Stimulated activated CD4-positive, alpha-beta T cell treated with anti-CD3 and anti-CD28 coated beads, Interleukin-12 subunit alpha, Interleukin-12 subunit beta, amount 100 ng/mL, for 4 hours (primary cell): Measurements from ENCODE around the gene ZFP91.

Source experiments
- DNase-seq: peaks from one replicate; pipeline ENCODE4 v3.0.0-alpha.2; 2020

The ZFP91 gene

DNA sequence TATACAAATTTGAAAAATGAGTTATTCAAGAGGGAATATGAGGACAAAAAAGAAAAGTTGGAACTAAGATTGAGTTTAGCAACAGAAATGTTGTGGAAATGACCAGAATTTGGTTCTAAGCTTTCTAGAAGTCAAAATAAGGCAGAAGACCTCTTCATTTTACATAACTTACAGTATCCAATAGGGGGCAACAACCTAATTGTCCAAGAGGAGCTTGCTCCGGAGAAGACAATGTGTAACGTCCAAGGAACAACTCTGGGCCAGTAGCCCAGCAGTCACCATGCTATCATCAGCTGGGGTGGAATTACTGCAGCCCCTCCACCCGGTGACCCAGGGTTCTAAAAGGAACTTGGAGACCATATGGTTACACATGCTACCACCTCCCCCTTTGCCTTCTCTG lies 57.7 kb downstream of the ZFP91 start:
- no peak for DNase-seq

DNA sequence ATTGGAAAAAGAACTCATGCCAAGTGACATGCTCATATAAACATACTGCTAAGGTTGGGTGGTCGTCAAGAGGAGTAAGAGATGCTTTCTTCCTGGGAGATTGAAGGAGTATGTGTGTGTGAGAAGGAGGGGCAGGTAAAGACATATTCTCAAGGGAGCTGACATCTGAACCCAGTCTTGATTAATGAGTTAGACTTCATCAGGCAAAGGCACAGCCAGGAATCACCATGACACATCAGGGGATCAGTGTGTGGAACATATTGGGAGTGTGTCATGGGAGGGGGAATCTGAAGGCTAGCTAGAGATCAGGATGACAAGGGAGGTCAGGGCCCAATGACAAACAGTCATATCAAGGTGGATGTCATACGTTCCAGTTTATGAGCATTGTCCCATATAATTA lies 58.5 kb downstream of the ZFP91 start:
- DNase-seq: no peak

DNA sequence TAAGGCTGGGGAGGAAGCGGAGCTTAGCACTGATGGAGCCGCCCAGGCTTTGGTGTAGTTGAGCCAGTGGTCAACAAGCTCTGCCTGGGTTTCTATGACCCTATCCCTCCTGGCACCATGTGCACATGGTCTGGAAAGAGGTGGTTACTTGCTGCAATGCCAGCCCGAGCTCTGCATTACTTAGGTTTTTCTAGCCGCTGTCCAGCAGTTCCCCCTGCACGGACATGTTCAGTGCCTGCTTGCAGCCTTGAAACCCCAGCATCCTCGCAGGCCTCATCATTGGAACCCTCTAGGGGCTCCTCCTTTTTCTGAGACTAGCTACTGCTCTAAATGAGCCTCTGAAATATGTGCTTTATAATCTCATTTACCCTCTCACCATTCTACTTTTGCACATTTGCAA lies 60.2 kb downstream of the ZFP91 start:
- no peak for DNase-seq

DNA sequence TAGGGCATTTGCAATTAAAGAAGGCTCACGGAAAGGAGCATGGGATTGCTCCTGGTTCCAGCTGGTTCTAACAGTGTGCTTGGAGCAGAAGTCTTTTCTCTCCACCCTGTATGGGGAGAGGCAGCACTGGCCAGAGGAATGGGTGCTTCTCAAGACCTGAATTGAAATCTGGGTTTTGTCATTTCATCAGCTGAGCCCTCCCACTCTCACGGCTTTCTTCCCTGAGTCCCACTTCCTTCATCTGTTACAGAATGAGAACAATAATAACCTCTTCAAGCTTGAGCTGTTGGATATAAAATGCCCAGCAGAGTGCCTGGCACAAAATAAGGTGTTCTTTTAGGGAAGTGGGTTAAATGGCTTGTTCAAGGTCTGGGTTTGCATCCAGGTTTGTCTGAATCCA lies 60.8 kb downstream of the ZFP91 start:
- no peak for DNase-seq

DNA sequence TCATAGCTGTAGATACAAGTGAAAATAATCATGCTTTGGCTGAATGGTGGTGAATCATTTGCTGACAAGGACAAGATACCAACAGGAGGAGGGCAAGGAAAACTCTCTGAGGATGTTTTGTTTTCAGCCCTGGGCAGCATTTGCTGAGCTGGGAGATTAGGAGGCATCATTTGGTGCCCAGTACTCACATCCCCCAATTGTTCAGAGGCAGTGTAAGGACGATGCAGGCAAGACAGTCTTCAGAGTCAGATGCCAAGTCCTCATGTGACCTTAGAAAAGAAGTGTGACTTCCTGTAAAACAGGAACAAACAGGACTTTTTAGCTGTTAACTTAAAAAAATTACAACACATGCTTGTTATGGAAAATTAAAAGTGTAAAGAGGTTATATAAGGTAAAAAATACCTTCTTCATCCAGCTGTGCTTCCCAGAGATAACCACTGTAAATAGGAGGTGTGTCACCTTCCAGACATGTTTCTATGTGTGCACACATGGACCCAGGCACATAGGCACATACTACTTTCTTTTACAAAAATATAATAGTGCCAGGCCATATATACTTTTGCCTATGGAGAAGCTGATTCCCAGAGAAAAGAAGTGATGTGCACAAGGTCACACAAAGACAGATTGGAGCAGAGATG lies 61.6 kb downstream of the ZFP91 start:
- no peak for DNase-seq

DNA sequence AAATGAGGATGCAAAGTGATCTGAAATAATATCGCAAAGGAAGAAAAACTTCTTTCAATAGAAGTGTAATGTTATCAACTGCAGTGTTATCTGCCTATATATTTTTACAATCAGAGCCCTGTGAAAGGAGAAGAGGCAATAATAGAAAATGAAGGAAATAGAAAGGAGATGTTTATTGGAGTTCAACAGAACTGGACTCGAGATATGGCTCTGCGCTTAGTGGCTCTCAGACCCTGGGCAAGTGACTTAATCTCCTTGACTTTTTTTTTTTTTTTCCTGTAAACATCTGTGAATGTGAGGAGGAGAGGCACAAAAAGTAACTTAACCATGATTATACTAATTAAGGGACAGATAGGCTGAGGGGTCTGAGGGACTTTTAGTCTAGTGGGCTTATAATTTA lies 62.5 kb downstream of the ZFP91 start:
- no peak for DNase-seq

DNA sequence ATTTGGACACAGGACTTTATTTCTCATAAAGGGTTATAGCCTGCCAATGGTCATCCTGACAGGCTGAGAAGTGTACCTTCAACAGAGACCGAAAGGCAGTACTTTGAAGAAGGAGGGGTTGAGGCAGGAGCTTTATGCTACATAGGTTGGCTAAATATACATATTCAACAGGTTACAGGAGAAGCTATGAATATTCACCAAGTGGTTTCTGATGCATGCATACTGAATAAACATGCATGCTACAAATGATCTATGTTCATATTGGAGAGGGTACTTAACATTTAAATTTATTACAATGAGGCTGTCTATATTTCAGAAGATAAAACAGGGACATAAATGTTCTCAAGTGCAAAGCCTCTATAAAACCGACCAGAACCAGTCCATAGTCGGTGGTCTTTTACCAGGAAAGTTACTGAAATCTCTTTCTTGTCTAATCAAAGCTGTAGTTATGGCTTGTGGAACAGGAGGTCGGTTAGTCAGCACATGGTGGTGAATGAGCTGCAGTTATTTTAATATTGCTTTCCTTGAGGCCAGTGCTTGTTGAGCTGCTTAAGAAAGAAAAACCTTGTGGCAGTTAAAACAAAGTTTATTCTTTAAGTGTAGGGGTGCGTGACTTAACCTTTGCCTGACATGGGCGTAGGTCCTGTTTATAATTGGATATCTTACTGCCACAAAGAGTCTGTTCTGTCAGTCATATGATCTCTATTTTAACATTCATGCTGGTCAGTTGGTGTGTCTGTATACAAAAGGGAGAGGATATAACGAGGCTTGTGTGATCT lies 63.1 kb downstream of the ZFP91 start:
- DNase-seq: no peak

DNA sequence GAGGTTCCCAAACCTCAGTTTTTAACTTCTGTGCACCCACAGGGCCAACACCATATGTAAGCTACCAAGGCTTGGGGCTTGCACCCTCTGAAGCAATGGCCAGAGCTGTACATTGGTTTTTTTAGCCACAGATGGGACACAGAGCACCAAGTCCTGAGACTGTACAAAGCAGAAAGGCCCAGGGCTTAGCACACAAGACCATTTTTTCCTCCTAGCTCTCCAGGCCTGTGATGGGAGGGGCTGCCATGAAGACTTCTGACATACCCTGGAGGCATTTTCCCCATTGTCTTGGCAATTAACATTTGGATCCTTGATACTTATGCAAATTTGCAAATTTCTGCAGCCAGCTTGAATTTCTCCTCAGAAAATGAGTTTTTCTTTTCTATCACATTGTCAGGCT lies 67.0 kb downstream of the ZFP91 start:
- DNase-seq: no peak

DNA sequence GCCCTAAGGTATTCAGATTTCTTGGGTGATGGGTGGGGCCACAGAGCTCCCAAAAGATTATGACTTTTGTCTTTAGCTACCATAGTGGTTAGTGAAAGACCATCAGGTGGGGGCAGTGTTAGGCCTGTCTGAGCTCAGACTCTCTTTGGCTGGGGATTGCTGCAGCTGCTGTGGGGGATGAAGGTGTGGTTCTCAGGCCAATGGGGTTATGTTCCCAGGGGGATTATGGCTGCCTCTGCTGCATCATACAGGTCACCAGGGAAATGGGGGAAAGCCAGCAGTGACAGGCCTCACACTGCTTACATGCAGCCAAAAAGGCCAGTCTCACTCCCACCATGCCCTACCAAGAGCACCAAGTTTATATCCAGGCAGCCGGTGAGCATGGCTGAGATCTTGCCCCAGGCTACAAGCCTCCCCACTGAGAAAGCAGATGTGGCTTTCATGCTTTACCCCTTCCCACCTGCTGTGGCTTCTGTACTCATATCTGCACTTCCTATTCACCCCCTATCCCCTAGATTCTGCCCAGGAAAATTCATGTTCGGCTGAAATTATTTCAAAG lies 68.4 kb downstream of the ZFP91 start:
- DNase-seq: no peak

DNA sequence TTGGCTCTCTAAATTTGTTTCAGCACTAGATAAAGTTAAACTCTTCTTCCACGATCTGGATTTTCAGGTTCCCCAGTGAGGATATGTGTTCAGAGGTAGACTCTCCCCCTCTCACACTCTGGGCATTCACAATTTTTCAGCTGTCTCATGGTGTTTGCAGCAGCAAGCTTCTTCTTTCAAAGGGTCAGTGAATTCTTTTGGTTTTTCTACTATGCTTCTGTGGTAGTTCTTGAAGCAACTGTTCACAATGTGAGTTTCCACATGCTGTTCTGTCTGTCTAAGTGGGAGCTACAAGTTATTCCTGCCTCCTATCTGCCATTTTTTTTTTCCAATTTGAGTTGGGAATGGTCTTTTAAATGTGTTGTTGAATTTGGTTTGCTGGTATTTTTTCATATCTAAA lies 69.0 kb downstream of the ZFP91 start:
- DNase-seq: no peak

DNA sequence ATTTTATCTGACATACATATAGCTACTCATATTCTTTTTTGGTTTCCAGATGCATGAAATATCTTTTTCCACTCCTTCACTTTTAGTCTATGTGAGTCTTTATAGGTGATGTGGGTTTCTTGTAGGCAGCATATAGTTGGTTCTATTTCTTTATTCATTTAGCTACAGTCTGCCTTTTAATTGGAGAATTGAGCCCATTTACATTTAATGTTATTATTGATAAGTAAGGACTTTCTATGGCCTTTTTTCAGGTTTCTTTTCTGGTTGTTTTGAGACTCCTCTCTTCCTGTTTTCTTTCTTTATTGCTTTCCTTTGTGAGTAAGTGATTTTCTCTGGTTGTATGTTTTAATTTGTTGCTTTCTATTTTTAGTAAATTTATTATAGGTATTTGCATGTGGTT lies 70.8 kb downstream of the ZFP91 start:
- DNase-seq: no peak

DNA sequence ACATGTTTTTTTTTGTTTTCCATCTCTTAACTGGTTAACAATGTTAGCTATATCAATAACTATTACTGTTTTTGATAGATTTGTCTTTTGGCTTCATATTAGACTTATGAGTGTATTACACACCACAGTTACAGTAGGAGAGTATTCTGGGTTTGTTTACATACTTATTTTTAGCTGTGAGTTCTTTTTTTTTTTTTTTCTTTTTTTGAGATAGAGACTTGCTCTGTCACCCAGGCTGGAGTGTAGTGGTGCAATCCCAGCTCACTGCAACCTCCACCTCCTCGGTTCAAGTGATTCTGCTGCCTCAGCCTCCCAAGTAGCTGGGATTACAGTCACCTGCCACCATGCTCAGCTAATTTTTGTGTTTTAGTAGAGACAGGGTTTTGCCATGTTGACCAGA lies 71.6 kb downstream of the ZFP91 start:
- no peak for DNase-seq

DNA sequence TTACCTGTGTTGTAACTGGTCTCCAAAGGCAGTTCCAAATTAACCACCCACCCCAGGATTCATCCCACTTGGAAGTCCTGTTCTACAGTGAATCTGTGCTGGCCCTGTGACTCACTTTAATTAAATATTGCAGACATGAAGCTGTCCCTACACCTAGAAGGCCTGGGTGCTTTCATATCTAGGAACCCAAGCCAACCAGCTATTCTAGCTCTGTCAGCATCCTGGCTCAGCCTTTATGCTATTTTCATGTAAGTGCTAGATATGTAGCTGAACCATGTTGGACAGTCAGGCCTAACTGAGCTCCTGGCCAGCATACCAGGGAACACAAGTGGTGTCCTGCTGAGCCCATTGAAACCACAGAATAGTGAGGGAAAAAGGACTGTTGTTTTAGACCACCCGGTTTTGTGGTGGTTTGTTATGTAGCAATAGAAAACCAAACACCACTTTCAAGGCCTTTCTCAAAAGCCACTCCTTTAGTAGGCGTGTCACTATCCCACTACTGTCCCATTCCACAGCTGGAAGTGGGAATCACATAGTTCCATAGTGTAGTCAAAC lies 73.9 kb downstream of the ZFP91 start:
- DNase-seq: no peak

DNA sequence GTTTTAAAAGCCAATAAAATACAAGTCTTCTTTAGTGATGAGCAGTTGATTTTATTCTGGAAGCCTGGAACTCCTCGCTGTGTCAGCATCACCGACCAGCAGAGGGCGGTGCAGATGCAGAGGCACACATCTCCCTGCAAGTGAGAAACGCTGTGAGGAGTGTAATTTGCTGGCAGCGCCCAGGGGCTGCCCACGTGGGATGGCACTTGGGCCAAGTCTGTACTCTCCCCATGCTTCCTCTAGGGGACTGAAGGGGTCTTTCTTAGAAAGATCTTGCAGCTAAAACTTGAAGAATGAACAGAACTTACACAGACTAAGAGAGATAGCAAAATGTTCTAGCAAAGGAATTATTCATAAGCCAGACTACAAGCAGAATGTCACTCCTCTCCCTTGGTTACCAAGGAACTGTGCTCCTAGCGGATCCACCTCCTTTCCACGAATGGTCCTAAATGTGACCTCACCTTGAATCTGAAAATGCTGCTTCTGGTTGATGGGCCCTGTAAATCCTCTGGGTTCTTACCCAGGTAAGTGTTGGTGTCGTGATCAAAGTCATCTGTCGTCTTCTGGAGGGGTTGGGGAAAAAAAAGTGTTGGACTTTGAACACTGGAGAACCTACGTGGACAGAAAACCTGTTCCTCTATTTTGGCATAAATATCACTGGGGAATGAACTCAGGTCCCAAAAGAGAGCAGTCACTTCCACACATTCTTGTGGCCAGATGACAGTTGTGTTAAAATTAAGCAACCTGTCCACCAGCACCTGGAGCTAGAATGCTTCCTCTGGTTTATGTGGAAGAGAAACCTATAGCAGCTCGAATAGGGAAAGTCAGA lies 75.4 kb downstream of the ZFP91 start:
- DNase-seq: peak; percentile 78

DNA sequence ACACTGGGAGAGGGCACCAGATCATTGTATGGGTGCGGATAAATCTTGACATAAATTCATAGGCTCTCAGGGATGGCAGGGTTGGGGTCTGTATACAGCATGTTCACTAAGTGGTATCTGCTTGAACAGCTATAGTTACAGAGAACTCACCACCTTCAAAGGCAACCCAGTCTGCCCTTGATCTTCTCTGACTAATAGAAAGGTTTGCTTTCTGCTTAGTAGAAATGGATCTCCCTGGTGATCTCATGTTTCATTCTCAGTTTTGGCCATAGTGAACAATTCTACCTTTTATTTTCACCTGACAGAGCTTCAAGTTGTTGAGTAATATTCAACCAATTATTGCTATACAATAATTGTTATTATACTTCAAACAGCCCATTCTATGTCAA lies 76.0 kb downstream of the ZFP91 start:
- DNase-seq: no peak

DNA sequence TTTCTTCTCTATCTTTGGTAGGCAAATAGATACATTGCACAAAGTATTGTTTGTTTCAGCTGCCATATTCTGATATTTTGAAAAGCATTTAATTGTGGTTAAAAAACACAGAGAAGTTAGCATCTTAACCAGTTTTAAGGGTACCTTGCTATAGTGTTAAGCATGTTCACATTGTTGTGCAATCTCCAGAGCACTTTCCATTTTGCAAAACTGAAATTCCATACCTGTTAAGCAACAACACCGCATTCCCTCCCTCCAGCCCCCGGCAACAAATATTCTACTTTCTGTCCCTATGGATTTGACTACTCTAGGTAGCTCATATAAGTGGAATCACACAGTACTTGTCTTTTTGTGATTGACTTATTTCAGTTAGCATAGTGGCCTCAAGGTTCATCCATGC lies 77.5 kb downstream of the ZFP91 start:
- DNase-seq: no peak

DNA sequence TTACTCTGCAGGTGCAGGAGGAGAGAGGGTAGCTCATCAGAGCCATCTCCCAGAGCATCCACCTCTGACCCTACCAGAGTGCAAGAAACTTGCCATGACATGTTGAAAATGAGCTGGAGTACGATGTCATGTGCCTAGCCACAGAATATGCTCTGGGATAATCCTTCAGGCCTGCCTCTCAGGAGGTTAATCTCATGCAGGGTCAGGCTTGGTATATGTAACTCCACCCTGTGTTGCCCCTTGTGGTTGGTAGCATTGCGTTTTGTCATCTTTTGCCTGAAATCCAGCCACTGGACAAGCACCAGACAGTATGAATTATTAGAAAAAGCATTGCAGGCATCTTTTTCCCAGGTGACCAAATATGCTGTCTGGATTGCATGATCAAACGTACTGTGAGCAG lies 79.8 kb downstream of the ZFP91 start:
- DNase-seq: no peak

DNA sequence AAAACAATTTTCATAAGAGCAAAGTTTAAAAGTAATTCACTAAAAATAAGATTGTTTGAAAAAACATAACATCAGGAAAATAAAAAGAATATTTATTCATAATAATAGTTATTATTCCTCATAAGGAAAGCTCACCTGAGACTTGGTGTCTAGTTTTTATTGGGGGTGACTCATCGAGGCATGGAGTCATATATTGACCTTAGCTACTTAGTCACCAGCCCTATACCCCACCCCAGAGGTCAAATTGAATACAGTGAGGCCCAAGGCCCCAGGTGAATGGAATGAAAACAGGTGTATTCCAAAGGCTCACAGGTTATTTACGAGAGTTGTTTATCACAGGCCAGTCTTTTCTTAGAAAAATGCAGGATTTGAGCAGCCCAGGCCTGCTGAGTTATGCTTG lies 80.5 kb downstream of the ZFP91 start:
- no peak for DNase-seq

DNA sequence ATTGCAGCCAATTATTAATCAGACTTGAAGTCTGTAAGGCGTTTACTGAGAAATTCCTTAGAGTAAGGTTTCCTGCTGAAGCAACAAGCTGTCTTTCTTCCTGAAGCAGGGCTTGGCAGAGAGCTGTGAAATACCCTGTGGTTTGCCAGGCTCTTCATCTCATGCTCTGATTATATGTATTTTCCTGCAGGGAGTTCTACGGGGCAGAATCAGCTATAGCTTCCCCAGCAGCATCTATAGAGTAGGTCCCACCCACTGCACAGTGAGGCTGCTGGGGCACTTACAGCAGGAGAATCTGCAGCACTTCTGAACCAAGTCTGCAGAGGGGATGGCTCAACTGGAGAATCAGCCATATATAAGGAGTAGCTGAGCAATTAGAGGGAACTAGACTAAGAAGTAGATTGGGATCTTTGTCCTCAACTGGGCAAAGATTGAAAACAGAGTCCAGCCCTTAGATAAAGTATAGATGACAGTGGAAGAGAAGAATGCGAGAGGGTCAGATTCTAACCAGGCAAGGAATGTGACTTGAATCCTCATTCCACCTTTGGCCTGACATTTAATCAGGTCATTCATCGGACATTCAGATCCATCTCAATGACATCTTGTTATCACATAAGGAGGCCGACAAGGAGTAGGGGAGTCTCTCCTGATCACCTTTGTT lies 81.2 kb downstream of the ZFP91 start:
- DNase-seq: no peak
